NCI-H345 treated with DMSO at 0.1 percent for 48 hours (cell line): Measurements from ENCODE around the gene WDR70.
"Not testable (repeated sequence)": the region's sequence is repeated elsewhere in the genome, so short reads cannot be mapped to it uniquely, and the experiment has no call there.

Source experiments
- DNase-seq: peaks from one replicate; lab custom pipeline; 2025; ENCODE audit not compliant: unreplicated experiment; lab: John Stamatoyannopoulos, UW

Gene WDR70

DNA sequence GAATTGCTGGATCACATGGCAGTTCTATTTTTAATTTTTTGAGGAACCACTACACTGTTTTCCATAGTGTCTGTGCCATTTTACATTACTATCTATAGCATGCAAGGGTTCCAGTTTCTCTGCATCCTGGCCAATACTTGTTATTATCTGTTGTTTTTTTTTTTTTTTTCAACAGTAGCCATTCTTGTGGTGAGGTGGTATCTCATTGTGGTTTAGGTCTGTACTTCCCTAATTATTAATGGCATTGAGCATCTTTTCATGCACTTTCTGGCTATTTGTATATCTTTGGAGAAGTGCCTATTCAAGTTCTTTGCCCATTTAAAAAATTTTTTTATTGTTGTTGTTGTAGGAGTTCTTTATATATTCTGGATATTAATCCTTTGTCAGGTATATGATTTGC lies 363.0 kb downstream of the WDR70 start:
- no peak for DNase-seq

DNA sequence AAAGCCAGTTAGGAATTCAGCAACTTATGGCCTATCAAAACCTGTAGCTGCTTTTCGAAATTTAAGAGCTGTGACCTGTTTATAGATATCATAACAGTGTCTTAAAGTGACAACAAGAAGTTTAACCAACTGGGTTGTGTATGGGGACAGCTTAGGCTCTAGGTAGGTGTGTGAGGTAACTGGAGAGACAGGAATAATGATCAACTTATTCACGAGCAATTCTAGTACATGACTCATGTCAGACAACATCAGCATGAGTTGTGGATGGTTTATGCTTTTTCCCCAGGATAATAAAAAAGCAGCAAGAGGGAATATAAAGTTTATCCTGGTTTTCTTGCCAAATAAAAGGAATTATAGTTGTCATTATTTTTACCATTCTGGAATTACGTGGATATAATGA lies 372.1 kb downstream of the WDR70 start:
- DNase-seq, result no peak

DNA sequence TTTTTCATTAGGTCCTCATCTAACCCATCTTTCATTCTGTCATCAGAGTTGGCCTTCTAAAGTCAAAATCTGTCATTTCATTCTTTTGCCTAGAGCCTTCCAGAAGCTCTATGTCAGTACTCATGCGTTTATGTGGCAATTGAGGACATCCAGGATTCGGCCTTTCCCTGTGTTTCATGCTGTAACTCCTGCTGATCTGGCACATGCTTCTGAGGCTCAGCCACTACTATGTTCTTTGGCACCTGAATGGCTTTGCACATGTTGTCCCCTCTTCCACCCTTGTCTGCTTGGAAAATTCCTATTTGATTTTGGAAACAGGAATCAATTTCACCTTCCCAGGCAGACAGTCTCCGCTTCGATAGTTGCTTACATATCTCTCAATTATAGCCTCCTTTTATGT lies 375.9 kb downstream of the WDR70 start:
- DNase-seq, result no peak

DNA sequence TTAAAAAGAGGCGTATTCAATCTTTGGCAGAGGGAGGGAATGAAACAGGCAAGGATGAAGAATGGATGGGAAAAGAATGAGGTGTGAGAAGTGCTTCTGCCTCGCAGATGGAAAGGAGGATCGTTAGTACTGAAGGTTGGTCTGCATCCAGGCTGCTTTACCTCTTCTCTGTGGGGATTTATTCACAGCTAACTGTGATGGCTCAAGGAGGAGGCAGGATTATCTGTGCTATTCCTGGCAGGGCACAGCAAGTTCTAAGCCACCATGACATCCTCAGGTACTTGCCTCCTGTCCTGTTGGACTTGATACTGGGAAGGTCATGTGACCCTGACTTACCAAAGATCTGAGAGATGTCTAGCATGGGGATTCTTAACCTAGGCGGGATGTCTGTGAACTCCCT lies 376.5 kb downstream of the WDR70 start:
- no peak for DNase-seq

DNA sequence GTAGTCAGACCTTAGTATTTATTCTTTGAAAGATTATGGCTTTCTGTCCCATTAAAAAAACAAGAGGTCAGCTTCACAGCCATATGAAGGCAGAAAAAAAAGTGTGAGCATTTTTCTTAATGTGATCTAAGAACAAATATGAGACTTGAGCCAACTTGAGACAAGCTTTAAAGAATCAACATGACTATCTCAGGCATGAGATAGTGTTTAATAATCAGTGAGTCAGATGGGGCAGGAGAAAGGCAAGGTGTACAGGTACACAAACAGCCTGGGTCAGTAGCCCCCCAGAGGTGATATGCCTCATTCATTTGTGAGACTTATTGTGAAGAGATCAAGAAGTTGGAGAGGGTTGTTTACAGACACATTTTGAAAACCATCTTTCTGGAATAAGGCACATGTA lies 377.1 kb downstream of the WDR70 start:
- no peak for DNase-seq

DNA sequence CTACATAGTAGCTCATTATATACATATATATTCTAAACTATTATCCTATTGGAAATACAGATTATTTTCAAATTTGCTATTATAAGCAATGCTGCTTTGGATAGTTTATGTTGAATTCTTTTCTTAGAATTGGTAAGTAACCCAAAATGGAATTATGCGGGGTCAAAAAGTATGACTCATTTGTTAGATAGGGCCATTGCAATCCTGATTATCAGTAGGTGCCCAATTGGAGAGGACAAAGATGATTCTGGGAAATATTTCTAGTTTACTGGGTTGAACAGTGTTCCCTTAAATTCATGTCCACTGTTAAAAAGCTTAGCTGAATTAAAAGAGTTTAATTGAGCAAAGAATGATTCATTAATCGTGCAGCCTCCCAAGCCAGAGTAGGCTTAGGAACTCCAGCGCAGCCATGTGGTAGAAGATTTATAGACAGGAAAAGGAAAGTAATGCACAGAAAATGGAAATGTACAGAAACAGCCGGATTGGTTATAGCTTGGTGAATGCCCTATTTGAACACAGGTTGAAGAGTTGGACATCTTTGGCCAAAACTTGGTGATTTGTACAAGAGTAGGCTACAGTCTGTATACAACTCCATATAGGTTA lies 379.0 kb downstream of the WDR70 start:
- DNase-seq, result no peak

DNA sequence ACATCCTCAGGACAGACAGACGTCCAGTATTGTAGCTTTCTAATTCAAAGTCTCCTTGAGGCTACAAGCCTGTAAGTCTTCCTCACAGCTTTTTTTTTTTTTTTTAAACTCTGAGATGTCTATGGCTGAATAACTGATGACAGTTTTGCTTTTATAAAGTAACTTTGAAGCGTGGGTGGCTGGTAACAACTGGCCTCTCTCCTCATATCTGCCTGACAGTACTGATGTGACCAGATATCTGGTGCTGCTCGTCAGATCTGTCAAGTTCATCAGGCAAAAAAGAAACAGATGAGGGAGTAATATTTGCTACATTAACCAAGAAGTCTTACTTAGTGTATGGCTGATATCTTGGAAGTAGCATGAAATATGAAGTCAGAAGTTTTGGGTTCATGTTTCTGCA lies 388.1 kb downstream of the WDR70 start:
- DNase-seq, result no peak

DNA sequence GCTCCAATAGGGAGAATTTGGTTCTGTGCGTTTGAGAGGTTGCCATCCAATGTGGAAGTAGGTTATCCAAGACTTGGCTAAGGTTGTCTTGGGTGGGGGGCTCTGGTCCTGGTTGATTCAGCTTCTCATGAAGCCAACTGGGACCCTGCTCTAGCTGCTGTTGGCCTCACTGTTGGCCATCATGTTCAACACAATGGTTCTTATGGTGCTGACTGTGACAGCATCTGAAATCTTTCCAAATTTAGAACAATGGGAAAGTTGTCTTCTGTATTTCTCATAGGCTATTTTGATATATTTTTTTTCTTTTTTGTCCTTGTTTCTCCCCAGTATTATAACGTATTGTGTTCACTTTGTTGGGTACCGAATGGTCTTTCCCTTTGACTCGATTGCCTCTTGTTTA lies 388.8 kb downstream of the WDR70 start:
- DNase-seq, result no peak

DNA sequence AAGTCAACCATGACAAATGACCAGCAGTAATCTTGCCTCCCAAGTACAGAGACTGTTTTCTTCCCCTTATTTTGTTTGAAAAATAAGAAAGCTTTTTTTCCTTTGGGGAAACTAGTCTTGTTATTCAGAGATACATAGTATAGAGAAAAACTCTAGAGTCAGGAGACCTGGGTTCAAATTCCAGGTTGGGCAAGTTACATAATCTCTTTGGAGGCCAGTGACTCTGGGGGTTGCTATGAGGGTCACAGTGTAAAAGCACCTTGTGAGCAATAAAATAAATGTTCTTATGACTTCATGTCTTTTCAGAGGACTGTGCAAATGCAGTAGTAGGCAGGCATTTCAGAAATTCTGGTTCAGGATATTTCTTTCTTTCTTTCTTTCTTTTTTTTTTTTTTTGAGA lies 389.3 kb downstream of the WDR70 start:
- no peak for DNase-seq

DNA sequence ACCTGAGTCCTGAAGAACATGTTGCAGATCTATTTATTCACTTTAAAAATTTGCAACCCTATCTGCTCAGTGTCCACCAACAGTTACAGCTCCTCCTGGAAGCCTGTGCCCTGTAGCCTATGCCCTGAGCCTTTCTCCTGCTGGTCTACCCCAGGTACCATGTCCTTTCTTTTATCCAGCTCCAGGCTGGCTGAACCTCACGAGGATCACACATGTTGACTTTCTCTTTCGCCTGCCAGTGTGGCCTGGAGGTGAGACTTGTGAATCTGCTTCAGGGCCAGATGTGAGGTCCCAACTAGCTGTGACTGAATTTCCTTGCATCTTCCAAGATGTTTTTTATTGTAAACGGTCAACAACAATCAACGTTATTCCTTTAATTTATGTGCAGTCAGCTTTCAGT lies 390.0 kb downstream of the WDR70 start:
- no peak for DNase-seq

DNA sequence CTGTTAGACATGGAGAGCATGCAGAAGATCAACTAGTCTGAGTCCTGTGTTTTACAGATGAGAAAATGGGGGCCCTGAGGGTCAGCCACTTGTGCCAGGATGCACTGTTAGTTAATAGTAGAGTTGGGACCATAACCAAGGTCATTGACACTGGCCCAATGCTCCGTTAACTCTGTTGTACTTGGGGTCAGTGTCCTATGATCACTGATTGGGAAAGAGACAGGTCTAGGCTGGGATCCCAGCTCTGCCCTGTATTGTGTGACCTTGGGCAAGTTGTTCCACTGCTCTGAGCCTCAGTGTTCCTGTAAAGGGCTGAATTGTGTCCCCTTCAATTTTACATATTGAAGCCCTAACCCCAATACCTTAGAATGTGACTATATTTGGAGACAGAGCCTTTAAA lies 390.7 kb downstream of the WDR70 start:
- DNase-seq, result no peak

DNA sequence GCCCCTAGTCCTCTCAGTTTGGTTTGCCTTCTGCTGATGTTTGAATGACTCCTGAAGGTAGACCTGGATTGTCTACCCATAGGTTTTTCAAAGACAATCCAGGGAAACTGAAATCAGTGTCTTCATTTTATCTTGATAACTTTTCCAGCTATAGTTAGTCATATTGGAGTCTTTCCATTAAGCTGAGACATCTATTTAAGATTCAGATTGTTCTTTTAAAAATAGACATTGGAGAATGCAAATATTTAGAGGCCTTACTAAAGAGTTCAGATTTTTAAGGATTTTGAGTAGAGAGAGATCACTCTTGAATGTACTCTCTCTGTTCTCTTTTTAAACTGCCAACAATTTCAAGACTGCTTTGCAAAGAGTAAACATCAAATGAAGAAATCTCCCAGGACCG lies 391.7 kb downstream of the WDR70 start:
- no peak for DNase-seq

DNA sequence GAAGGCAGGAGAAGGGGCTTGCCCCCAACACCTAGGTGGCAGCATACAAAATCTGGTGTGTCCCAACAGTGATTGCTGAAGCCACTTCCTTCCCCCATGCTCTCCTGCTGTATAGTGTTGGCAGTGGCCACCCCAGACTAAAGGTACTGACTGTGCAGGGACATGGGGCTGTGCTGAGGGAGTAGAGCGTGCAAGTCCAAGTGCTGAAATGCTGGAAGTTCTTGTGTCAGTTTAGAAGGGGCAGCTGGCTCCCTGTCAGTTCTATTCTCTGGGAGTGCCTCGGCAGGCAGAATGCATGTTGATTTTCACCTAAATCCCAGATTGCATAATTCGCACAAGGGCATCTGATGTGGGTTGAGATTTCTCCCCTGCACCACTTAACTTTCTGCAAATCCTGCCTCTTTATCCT lies 392.1 kb downstream of the WDR70 start:
- no peak for DNase-seq

DNA sequence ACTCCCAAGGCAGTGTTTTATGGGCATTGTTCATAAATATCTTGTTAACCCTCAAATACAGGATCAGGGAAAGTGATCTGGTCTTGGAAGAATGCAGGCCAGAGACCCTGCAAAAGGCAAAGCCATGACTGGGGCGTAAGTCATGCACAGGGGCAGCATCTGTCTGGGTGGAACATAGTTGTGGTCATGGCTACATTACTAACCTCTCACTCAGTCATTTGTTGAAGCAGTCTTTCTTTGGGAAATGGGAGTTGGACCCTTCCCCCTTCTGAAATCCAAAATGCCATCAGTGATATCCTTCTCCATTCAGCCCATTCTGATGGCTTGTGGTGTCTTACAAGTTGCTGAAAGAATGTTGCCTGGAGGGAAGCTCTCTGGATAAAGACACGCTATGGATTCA lies 392.6 kb downstream of the WDR70 start:
- no peak for DNase-seq

DNA sequence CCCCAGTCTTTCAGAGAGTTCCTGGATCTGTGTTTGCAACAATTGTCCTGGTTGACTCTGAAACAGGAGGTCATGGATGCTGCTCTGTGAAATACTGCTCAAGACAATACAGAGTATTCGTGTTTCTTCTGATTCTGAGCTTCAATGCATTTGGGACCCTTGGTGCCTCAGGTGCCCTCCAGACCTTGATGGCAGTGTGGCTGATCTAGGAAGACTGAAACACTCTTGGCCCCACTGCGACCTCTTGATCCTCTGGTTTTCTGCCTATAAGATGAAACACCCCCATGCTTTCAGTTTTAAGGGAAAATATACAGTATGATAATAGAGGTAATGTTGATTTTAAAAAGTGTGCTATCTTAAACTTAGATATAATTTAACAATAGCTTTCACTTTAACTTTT lies 393.1 kb downstream of the WDR70 start:
- DNase-seq, result no peak

DNA sequence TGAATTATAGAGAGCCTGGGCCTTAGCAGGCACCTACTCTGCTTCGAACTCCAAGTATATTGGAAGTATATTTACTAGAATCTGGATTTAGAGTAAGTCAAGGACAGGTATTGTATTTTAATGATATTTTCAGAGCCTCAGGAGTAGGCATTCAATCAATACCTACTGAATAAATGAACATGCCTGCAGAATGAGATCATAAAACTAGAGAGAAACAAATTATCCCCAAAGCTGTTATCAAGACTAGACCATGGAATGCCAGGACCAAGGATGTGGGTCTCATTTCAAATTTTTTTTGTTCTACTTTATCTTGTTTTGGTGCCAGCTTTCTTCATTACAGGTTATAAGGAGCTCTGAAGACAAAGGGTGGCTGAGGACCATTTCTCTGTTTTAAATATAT lies 394.7 kb downstream of the WDR70 start:
- DNase-seq, result no peak

DNA sequence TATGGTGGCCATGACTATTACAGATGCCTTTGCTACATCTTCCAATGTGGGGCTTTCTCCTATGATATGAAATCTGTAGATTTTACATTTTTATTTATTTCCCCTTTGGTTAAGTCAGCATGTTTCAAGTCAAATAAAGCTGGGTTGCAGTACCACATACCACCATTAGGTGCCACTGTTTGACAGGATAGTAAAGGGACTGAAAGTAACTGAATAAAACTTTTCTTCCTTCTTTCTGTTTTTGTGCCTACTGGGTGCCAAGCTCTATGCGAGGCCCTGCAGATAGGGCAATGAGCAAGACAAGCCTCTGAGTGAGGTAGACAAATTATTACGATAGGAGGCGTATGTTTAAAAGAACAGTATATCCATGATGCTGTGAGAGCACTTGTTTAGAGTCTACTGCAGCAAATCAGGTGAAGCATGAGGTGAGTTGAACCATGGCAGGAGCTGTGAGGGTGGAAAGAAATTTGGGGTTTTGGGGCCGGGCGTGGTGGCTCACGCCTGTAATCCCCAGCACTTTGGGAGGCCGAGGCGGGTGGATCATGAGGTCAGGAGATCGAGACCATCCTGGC lies 395.9 kb downstream of the WDR70 start:
- no peak for DNase-seq

DNA sequence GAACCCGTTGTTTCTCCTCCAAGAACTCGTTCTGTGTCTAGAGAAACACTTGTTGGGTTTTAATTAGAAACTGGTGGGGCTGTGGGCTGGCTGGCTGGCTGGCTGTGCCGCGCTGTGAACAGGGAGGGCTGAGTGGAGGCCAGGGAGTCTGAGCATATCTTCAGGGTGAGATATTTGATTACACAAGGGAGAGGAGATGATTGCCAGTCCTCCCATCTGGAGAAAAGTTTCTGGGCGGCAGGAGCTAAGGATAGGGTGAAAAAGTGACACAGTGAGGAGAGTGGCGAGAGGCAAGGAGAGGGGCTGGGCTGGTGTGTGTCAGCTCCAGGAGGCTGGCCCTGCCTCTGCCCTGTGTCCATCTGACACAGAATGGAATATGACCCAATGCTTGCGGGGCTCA lies 397.7 kb downstream of the WDR70 start:
- DNase-seq, result no peak

DNA sequence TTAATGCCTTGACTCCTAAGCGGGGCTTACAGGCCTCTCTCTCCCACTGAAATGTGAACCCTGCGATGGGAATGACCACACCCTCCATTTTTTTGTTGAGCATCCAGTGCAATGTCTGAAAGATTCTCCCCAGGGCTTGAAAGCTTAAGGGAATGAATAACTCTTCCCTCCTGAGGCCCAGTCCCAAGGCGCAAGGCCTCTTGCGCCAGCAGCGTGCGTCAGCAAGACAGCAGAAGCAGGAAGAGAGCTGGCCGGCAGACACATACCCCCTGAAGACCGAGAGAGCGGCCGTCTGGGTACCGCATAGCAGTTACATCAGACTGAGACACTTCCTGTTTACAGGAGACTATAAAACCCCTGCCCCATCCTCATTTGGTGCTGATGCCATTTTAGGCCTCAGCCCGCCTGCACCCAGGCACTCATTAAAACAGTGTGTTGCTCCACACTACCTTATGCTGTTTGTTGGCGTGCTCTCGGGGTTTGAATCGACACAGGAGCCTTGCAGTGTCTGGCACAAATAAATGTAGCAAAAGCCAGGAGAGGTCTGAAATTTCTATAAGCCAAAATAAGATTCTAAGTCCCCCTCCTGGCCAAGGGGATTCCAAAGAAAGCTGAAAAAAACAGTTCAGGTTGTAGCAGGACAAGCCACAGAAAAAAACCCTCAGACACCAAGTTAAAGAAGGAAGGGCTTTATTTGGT lies 398.5 kb downstream of the WDR70 start:
- DNase-seq, result no peak

DNA sequence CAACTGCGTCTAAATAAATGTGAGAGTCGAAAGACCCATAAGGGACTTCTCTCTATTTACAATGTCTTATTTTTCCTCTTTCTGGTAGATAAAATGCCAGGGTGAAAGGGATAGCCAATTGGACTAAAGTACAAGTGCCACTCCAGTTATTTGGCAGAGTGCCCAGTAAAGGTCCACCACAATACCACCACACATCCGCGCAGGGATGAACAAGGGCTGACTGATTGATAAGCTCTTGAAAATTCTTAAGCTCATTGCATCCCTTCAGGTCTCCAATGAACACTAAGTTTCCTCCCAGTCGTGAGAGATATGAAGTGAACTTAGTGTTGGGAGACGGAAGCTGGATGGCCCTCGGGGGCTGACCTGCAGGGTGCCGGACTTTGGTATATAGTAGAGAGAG lies 402.3 kb downstream of the WDR70 start:
- DNase-seq, result not testable (repeated sequence)

DNA sequence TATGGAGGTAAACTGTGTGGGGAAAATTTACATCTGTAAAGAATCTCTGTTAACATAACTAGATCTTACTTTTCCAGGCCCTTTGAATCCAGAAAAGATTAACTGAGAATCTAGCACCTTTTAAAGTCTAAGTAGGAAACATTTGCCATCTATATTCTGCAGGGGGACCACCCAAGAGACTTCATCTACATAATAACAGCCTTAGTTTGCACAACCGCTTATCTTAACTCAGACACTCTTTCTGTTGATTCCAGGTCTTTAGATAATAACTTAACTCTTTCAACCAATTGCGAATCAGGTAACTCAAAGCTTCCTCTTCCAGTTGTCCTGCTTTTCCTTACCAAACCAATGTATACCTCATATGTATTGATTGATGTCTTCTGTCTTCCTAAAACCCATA lies 407.3 kb downstream of the WDR70 start:
- no peak for DNase-seq

DNA sequence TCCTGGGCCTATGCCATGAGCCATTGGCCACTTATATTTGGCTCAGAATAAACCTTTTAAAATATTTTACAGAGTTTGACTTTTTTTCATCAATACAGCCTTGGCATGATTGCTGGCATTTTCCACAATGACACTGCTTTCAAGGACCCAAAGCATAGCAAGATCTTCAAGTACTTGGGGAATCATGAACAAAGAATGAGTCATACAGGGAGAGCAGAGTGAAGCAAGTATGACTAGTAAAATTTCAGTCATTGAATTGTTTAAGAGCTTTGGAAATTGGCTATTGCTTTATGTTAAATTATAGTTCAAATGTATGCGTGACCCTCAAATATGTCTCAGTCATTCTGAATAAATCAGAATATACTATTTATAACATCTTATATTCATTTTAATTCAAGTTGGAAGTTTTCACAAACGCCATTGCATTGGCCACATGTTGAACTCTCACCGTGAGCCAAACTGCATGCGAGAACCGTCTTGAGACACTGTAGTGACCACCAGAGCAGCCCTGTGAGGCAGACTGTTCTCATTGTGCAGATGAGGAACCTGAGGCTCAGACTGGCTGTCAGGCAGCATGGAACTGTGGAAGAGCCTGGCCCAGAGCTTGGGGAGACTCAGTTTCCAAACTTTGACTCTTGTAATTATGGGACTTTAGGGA lies 407.9 kb downstream of the WDR70 start:
- no peak for DNase-seq
